ENCODE data around the gene FEN1. TPM values are rescaled to one million over a fixed set of nuclear protein-coding genes. Genes with fewer than 3 reads are reported as not detected.

The FEN1 gene
- total RNA-seq, 4 donors from 2014 or later = 4.5 to 11.0 (median 4.6) TPM

- H3K27me3 ChIP-seq = no peaks in the 10 kb centered on the region
- no peaks in the 10 kb centered on the region for H3K9me3 ChIP-seq
- no peak overlapping the region for H3K27ac ChIP-seq
- peak overlapping the region in 1 of 4 donors; percentile 79 for H3K4me3 ChIP-seq
- 41 to 42% methylated on average over 3 of the region's 3 CpGs for WGBS, 2 donors
- no peak for DNase-seq (ENCODE audit: low spot score in 2 of 2)
- TF ChIP-seq POLR2A (IDR thresholded peaks at IDR 0.05) = no peak
- no peak for TF ChIP-seq CTCF (IDR thresholded peaks at IDR 0.05)
- no peak for TF ChIP-seq EP300 (IDR thresholded peaks at IDR 0.05)
- H3K4me1 ChIP-seq = peaks cover 0 to 52% (median 21%) of the 10 kb centered on the region in 4 donors
- peaks cover 0 to 31% (median 8%) of the 10 kb centered on the region in 3 donors for H3K36me3 ChIP-seq
Measured at GRCh38 chr11:61793829-61794204, 1.1 kb downstream of the FEN1 start.

GRCh38 chr11:61794579-61794978 is 1.9 kb downstream of the FEN1 start:
- Histone ChIP-seq H3K4me1 (peaks cover 0 to 45% (median 21%) of the 10 kb centered on the region in 4 donors), H3K27me3 (no peaks in the 10 kb centered on the region), H3K4me3 (no peak overlapping the region), H3K9me3 (no peaks in the 10 kb centered on the region), H3K36me3 (peaks cover 0 to 23% (median 2%) of the 10 kb centered on the region in 3 donors), H3K27ac (no peak overlapping the region)
- TF ChIP-seq EP300 (IDR thresholded peaks at IDR 0.05) (no peak), POLR2A (IDR thresholded peaks at IDR 0.05) (no peak), CTCF (IDR thresholded peaks at IDR 0.05) (no peak)
- no peak for DNase-seq (ENCODE audit: low spot score in 2 of 2)
- WGBS, 2 donors = 83 to 85% methylated on average over 4 of the region's 4 CpGs

GRCh38 chr11:61795459-61795858 is 2.7 kb downstream of the FEN1 start:
- no peaks in the 10 kb centered on the region for H3K27me3 ChIP-seq
- no peak overlapping the region for H3K27ac ChIP-seq
- no peak overlapping the region for H3K4me3 ChIP-seq
- TF ChIP-seq EP300 (IDR thresholded peaks at IDR 0.05) (no peak), POLR2A (IDR thresholded peaks at IDR 0.05) (no peak), CTCF (IDR thresholded peaks at IDR 0.05) (no peak)
- no peaks in the 10 kb centered on the region for H3K9me3 ChIP-seq
- peaks cover 0 to 37% (median 21%) of the 10 kb centered on the region in 4 donors for H3K4me1 ChIP-seq
- no peak for DNase-seq (ENCODE audit: low spot score in 2 of 2)
- peaks cover 0 to 15% (median 0%) of the 10 kb centered on the region in 3 donors for H3K36me3 ChIP-seq
- 77 to 84% methylated on average over 12 of the region's 12 CpGs for WGBS, 2 donors

GRCh38 chr11:61795876-61796526 is 3.3 kb downstream of the FEN1 start:
- Histone ChIP-seq H3K27me3 (no peaks in the 10 kb centered on the region), H3K4me3 (no peak overlapping the region), H3K4me1 (peaks cover 0 to 32% (median 18%) of the 10 kb centered on the region in 4 donors), H3K9me3 (no peaks in the 10 kb centered on the region), H3K36me3 (peaks cover 0 to 16% (median 0%) of the 10 kb centered on the region in 3 donors), H3K27ac (no peak overlapping the region)
- WGBS, 2 donors = 88 to 94% methylated on average over 18 of the region's 18 CpGs
- DNase-seq (ENCODE audit: low spot score in 2 of 2) = no peak
- TF ChIP-seq CTCF (IDR thresholded peaks at IDR 0.05) (no peak), POLR2A (IDR thresholded peaks at IDR 0.05) (no peak), EP300 (IDR thresholded peaks at IDR 0.05) (no peak)

- Histone ChIP-seq H3K4me3 (no peak overlapping the region), H3K36me3 (peaks cover 0 to 29% (median 0%) of the 10 kb centered on the region in 3 donors), H3K27me3 (no peaks in the 10 kb centered on the region), H3K9me3 (no peaks in the 10 kb centered on the region), H3K4me1 (peaks cover 0 to 23% (median 9%) of the 10 kb centered on the region in 4 donors), H3K27ac (peak overlapping the region; percentile 46 to 82 (median 57))
- 27 to 36% methylated on average over 3 of the region's 3 CpGs for WGBS, 2 donors
- DNase-seq (ENCODE audit: low spot score in 2 of 2) = peak; percentile 68 to 90
- TF ChIP-seq EP300 (IDR thresholded peaks at IDR 0.05) = peak in 1 of 2 donors; percentile 55
- no peak for TF ChIP-seq POLR2A (IDR thresholded peaks at IDR 0.05)
- peak; percentile 71 to 94 (median 75) for TF ChIP-seq CTCF (IDR thresholded peaks at IDR 0.05)
Measured at GRCh38 chr11:61797263-61797944, 4.7 kb downstream of the FEN1 start.
